SHP77 treated with DMSO at 0.1 percent for 48 hours (cell line): ENCODE measurements around the gene AGRN.
"Not testable (repeated sequence)": the region's sequence is repeated elsewhere in the genome, so short reads cannot be mapped to it uniquely, and the experiment has no call there.

ENCODE experiments used
- DNase-seq: peaks from one replicate; lab custom pipeline; 2025; lab: John Stamatoyannopoulos, UW

AGRN gene

GRCh38 chr1:1021010-1021919 is 1.3 kb downstream of the AGRN start:
- no peak for DNase-seq

GRCh38 chr1:1021920-1022259 is 2.0 kb downstream of the AGRN start:
- no peak for DNase-seq

- no peak for DNase-seq
Measured at GRCh38 chr1:1022302-1023009, 2.5 kb downstream of the AGRN start.

- no peak for DNase-seq
Measured at GRCh38 chr1:1023700-1024099, 3.8 kb downstream of the AGRN start.

- DNase-seq: no peak
Measured at GRCh38 chr1:1024149-1024770, 4.3 kb downstream of the AGRN start.

- no peak for DNase-seq
Measured at GRCh38 chr1:1024771-1025699, 5.1 kb downstream of the AGRN start.

- DNase-seq: no peak
Measured at GRCh38 chr1:1025730-1026129, 5.8 kb downstream of the AGRN start.

GRCh38 chr1:1026599-1027413 is 6.9 kb downstream of the AGRN start:
- DNase-seq: no peak

GRCh38 chr1:1027791-1028190 is 7.9 kb downstream of the AGRN start:
- DNase-seq: no peak

GRCh38 chr1:1030867-1031658 is 11.1 kb downstream of the AGRN start:
- not testable (repeated sequence) for DNase-seq

- DNase-seq: no peak
Measured at GRCh38 chr1:1031659-1032235, 11.8 kb downstream of the AGRN start.

GRCh38 chr1:1032424-1032823 is 12.5 kb downstream of the AGRN start:
- DNase-seq: no peak

- DNase-seq: no peak
Measured at GRCh38 chr1:1033009-1033587, 13.2 kb downstream of the AGRN start.

- no peak for DNase-seq
Measured at GRCh38 chr1:1033731-1034438, 14.0 kb downstream of the AGRN start.

- DNase-seq: no peak
Measured at GRCh38 chr1:1034439-1034781, 14.5 kb downstream of the AGRN start.

- no peak for DNase-seq
Measured at GRCh38 chr1:1035291-1035943, 15.5 kb downstream of the AGRN start.

- DNase-seq: no peak
Measured at GRCh38 chr1:1037366-1038327, 17.7 kb downstream of the AGRN start.
